ENCODE measurements around the gene ZRANB3. TPM values are rescaled to one million over a fixed set of nuclear protein-coding genes. Genes with fewer than 3 reads are reported as not detected.
"Not testable (repeated sequence)": the region's sequence is repeated elsewhere in the genome, so short reads cannot be mapped to it uniquely, and the experiment has no call there.

Gene ZRANB3
- total and polyA plus RNA-seq, 7 experiments from 2014 or later, result 4.7 to 7.4 (median 5.6) TPM

DNA sequence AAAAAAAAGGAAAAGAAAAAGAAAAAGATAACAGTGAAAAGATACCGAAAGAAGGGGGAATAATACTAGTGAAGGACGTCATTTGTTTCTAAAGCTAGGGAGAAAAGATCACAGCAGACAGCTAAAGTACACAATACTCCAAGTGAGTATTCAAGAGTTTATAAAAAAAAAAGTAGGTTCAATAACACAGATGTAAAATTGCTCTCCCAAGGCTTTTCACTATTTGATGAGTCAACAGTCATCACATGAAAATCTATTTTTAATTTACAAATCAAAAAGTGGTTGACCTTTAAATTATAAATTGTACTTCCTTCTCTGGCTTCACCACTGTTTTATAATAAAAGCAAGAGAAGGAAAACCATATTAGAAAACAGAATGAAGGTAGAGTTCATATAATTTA is 144.0 kb downstream of the ZRANB3 start:
- Mint-ChIP-seq H3K4me3 (no peak overlapping the region), H3K27me3 (no peaks in the 10 kb centered on the region), H3K4me1 (no peaks in the 10 kb centered on the region), H3K36me3 (peaks cover 2 to 76% (median 60%) of the 10 kb centered on the region in 5 donors), H3K27ac (no peak overlapping the region), H3K9me3 (peaks cover 3 to 81% (median 37%) of the 10 kb centered on the region in 11 donors)
- DNase-seq, result no peak
- ChIA-PET POLR2A (no interaction called here), CTCF (no interaction called here)
- Histone ChIP-seq H3K27ac (ENCODE audit: low read depth, low read length) (no peak overlapping the region), H3K4me3 (ENCODE audit: low read length) (no peak overlapping the region), H3K27me3 (ENCODE audit: control insufficient read depth in 2 of 2, insufficient read depth in 2 of 2, low read length in 2 of 2) (no peaks in the 10 kb centered on the region), H3K9me3 (ENCODE audit: control insufficient read depth in 2 of 3, low read length in 3 of 3) (no peaks in the 10 kb centered on the region), H3K4me1 (ENCODE audit: control insufficient read depth in 2 of 2, insufficient read depth in 2 of 2, low read length in 2 of 2) (no peaks in the 10 kb centered on the region), H3K36me3 (ENCODE audit: control insufficient read depth in 2 of 3, insufficient read depth in 3 of 3, low read length in 3 of 3) (peaks cover 0 to 3% (median 0%) of the 10 kb centered on the region in 3 experiments)
- ATAC-seq, result no peak
- intact Hi-C loops (cut with micrococcal nuclease), result no loop called here

DNA sequence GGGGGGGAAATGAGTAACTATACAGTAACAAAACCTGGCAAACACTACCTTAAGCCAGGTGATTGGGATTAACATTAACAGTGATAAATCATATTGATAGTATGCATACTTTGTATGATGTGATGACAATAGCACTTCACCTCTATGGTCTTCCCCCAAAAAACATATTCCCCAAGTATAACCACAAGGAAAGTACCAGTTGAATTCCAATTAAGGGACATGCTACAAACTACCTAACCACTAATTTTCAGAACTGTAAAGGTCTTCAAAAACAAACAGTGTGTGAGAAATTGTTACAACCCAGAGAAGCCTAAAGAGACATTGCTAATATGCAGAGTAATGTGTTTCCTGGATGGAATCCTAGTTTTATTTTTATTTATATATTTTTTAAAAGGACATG is 152.4 kb downstream of the ZRANB3 start:
- peaks cover 0 to 1% (median 0%) of the 10 kb centered on the region in 7 donors for H3K4me1 Mint-ChIP-seq
- H3K4me3 Mint-ChIP-seq, result no peak overlapping the region
- H3K9me3 ChIP-seq (ENCODE audit: control insufficient read depth in 2 of 3, low read length in 3 of 3), result peaks cover 0 to 9% (median 0%) of the 10 kb centered on the region in 3 experiments
- no peaks in the 10 kb centered on the region for H3K4me1 ChIP-seq (ENCODE audit: control insufficient read depth in 2 of 2, insufficient read depth in 2 of 2, low read length in 2 of 2)
- no peak overlapping the region for H3K27ac Mint-ChIP-seq
- DNase-seq (no peak), ATAC-seq (no peak)
- no peaks in the 10 kb centered on the region for H3K27me3 Mint-ChIP-seq
- H3K27ac ChIP-seq (ENCODE audit: low read depth, low read length), result no peak overlapping the region
- peaks cover 17 to 79% (median 37%) of the 10 kb centered on the region in 11 donors for H3K9me3 Mint-ChIP-seq
- CTCF ChIA-PET, result no interaction called here
- H3K4me3 ChIP-seq (ENCODE audit: low read length), result no peak overlapping the region
- H3K36me3 Mint-ChIP-seq, result peaks cover 0 to 65% (median 54%) of the 10 kb centered on the region in 5 donors
- H3K27me3 ChIP-seq (ENCODE audit: control insufficient read depth in 2 of 2, insufficient read depth in 2 of 2, low read length in 2 of 2), result no peaks in the 10 kb centered on the region
- intact Hi-C loops (cut with micrococcal nuclease), result no loop called here
- no peaks in the 10 kb centered on the region for H3K36me3 ChIP-seq (ENCODE audit: control insufficient read depth in 2 of 3, insufficient read depth in 3 of 3, low read length in 3 of 3)
- POLR2A ChIA-PET, result no interaction called here

- DNase-seq (no peak), ATAC-seq (no peak)
- peaks cover 0 to 3% (median 0%) of the 10 kb centered on the region in 7 donors for H3K4me1 Mint-ChIP-seq
- ChIA-PET CTCF (no interaction called here), POLR2A (no interaction called here)
- H3K36me3 ChIP-seq (ENCODE audit: control insufficient read depth in 2 of 3, insufficient read depth in 3 of 3, low read length in 3 of 3), result no peaks in the 10 kb centered on the region
- no peak overlapping the region for H3K4me3 ChIP-seq (ENCODE audit: low read length)
- H3K27me3 ChIP-seq (ENCODE audit: control insufficient read depth in 2 of 2, insufficient read depth in 2 of 2, low read length in 2 of 2), result no peaks in the 10 kb centered on the region
- no peaks in the 10 kb centered on the region for H3K27me3 Mint-ChIP-seq
- no peak overlapping the region for H3K4me3 Mint-ChIP-seq
- peaks cover 0 to 52% (median 19%) of the 10 kb centered on the region in 11 donors for H3K9me3 Mint-ChIP-seq
- peaks cover 2 to 44% (median 31%) of the 10 kb centered on the region in 5 donors for H3K36me3 Mint-ChIP-seq
- no peak overlapping the region for H3K27ac ChIP-seq (ENCODE audit: low read depth, low read length)
- H3K27ac Mint-ChIP-seq, result no peak overlapping the region
- H3K9me3 ChIP-seq (ENCODE audit: control insufficient read depth in 2 of 3, low read length in 3 of 3), result no peaks in the 10 kb centered on the region
- H3K4me1 ChIP-seq (ENCODE audit: control insufficient read depth in 2 of 2, insufficient read depth in 2 of 2, low read length in 2 of 2), result no peaks in the 10 kb centered on the region
- intact Hi-C loops (cut with micrococcal nuclease), result no loop called here
Observed at GRCh38 chr2:135373702-135374101, 157.3 kb downstream of the ZRANB3 start.

GRCh38 chr2:135349941-135350340 is 181.1 kb downstream of the ZRANB3 start:
- CTCF ChIA-PET, result no interaction called here
- no peak for DNase-seq

GRCh38 chr2:135348096-135348704 is 182.8 kb downstream of the ZRANB3 start:
- DNase-seq; ATAC-seq; H3K4me3 Mint-ChIP-seq; CTCF ChIA-PET; H3K4me1 ChIP-seq (ENCODE audit: control insufficient read depth in 2 of 2, insufficient read depth in 2 of 2, low read length in 2 of 2); H3K4me3 ChIP-seq (ENCODE audit: low read length); H3K27me3 Mint-ChIP-seq; intact Hi-C loops (cut with micrococcal nuclease); H3K36me3 ChIP-seq (ENCODE audit: control insufficient read depth in 2 of 3, insufficient read depth in 3 of 3, low read length in 3 of 3); H3K27me3 ChIP-seq (ENCODE audit: control insufficient read depth in 2 of 2, insufficient read depth in 2 of 2, low read length in 2 of 2); H3K9me3 ChIP-seq (ENCODE audit: control insufficient read depth in 2 of 3, low read length in 3 of 3); H3K4me1 Mint-ChIP-seq; H3K27ac ChIP-seq (ENCODE audit: low read depth, low read length); POLR2A ChIA-PET; H3K27ac Mint-ChIP-seq: not testable (repeated sequence)
- Mint-ChIP-seq H3K36me3 (peaks cover 8 to 45% (median 42%) of the 10 kb centered on the region in 5 donors), H3K9me3 (peaks cover 4 to 37% (median 26%) of the 10 kb centered on the region in 11 donors)

More at GRCh38 chr2:135349941-135350340, 181.1 kb downstream of the ZRANB3 start:
- H3K9me3 ChIP-seq (ENCODE audit: control insufficient read depth in 2 of 3, low read length in 3 of 3), result peaks cover 0 to 5% (median 0%) of the 10 kb centered on the region in 3 experiments
- no peak overlapping the region for H3K27ac Mint-ChIP-seq
- H3K4me3 ChIP-seq (ENCODE audit: low read length), result no peak overlapping the region
- no peaks in the 10 kb centered on the region for H3K4me1 Mint-ChIP-seq
- H3K4me3 Mint-ChIP-seq, result no peak overlapping the region
- no peaks in the 10 kb centered on the region for H3K4me1 ChIP-seq (ENCODE audit: control insufficient read depth in 2 of 2, insufficient read depth in 2 of 2, low read length in 2 of 2)
- no peak overlapping the region for H3K27ac ChIP-seq (ENCODE audit: low read depth, low read length)
- H3K9me3 Mint-ChIP-seq, result peaks cover 4 to 37% (median 26%) of the 10 kb centered on the region in 11 donors
- intact Hi-C loops (cut with micrococcal nuclease), result no loop called here
- H3K27me3 Mint-ChIP-seq, result no peaks in the 10 kb centered on the region
- peaks cover 8 to 38% (median 31%) of the 10 kb centered on the region in 5 donors for H3K36me3 Mint-ChIP-seq
- POLR2A ChIA-PET, result no interaction called here
- no peaks in the 10 kb centered on the region for H3K36me3 ChIP-seq (ENCODE audit: control insufficient read depth in 2 of 3, insufficient read depth in 3 of 3, low read length in 3 of 3)
- no peaks in the 10 kb centered on the region for H3K27me3 ChIP-seq (ENCODE audit: control insufficient read depth in 2 of 2, insufficient read depth in 2 of 2, low read length in 2 of 2)
- ATAC-seq, result no peak

DNA sequence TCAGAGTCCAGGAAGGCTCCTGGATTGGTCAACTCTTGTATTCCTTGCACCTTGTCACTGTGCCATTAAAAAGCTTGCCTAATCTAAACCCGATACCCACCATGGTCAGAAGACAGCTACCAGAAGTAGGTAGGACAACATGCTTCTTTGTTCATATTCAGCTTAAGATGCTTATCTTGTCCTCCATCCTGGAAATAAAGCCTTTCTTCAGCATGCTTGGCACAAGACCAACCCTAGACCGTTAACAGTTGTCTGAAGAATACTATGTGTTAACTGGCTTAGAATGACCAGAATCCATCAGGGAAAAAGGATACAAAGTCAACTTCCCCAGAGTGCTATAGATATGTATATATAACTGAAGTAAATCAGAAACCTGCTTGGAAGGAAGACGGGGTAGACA is 193.9 kb downstream of the ZRANB3 start:
- intact Hi-C loops (cut with micrococcal nuclease), result no loop called here
- Histone ChIP-seq H3K27me3 (ENCODE audit: control insufficient read depth in 2 of 2, insufficient read depth in 2 of 2, low read length in 2 of 2) (no peaks in the 10 kb centered on the region), H3K27ac (ENCODE audit: low read depth, low read length) (no peak overlapping the region), H3K36me3 (ENCODE audit: control insufficient read depth in 2 of 3, insufficient read depth in 3 of 3, low read length in 3 of 3) (no peaks in the 10 kb centered on the region), H3K4me1 (ENCODE audit: control insufficient read depth in 2 of 2, insufficient read depth in 2 of 2, low read length in 2 of 2) (no peaks in the 10 kb centered on the region), H3K9me3 (ENCODE audit: control insufficient read depth in 2 of 3, low read length in 3 of 3) (no peaks in the 10 kb centered on the region), H3K4me3 (ENCODE audit: low read length) (no peak overlapping the region)
- Mint-ChIP-seq H3K4me1 (no peaks in the 10 kb centered on the region), H3K36me3 (peaks cover 2 to 43% (median 39%) of the 10 kb centered on the region in 5 donors), H3K27me3 (no peaks in the 10 kb centered on the region), H3K27ac (no peak overlapping the region), H3K4me3 (no peak overlapping the region), H3K9me3 (peaks cover 3 to 32% (median 14%) of the 10 kb centered on the region in 11 donors)
- ATAC-seq (no peak), DNase-seq (no peak)
- ChIA-PET CTCF (no interaction called here), POLR2A (no interaction called here)

DNA sequence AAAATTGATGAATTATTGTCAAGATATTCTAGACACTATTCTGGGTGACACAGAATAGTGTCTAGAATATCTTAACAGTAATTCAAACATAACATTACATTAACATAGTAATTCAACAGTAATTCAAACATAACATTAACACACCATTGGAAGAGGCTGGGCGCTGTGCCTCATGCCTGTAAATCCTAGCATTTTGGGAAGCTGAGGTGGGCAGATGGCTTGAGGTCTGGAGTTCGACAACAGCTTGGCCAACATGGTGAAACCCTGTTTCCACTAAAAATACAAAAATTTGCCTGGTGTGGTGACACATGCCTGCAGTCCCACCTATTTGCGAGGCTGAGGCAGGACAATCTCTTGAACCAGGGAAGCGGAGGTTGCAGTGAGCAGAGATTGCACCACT is 195.8 kb downstream of the ZRANB3 start:
- H3K4me1 ChIP-seq (ENCODE audit: control insufficient read depth in 2 of 2, insufficient read depth in 2 of 2, low read length in 2 of 2), result no peaks in the 10 kb centered on the region
- H3K27me3 ChIP-seq (ENCODE audit: control insufficient read depth in 2 of 2, insufficient read depth in 2 of 2, low read length in 2 of 2), result no peaks in the 10 kb centered on the region
- no peak overlapping the region for H3K4me3 Mint-ChIP-seq
- POLR2A ChIA-PET, result no interaction called here
- H3K27ac ChIP-seq (ENCODE audit: low read depth, low read length), result no peak overlapping the region
- H3K4me3 ChIP-seq (ENCODE audit: low read length), result no peak overlapping the region
- no peak for ATAC-seq
- H3K27ac Mint-ChIP-seq, result no peak overlapping the region
- CTCF ChIA-PET, result no interaction called here
- no peak for DNase-seq
- no peaks in the 10 kb centered on the region for H3K9me3 ChIP-seq (ENCODE audit: control insufficient read depth in 2 of 3, low read length in 3 of 3)
- peaks cover 8 to 38% (median 25%) of the 10 kb centered on the region in 11 donors for H3K9me3 Mint-ChIP-seq
- intact Hi-C loops (cut with micrococcal nuclease), result no loop called here
- H3K36me3 Mint-ChIP-seq, result peaks cover 0 to 46% (median 31%) of the 10 kb centered on the region in 5 donors
- H3K36me3 ChIP-seq (ENCODE audit: control insufficient read depth in 2 of 3, insufficient read depth in 3 of 3, low read length in 3 of 3), result no peaks in the 10 kb centered on the region
- no peaks in the 10 kb centered on the region for H3K4me1 Mint-ChIP-seq
- H3K27me3 Mint-ChIP-seq, result no peaks in the 10 kb centered on the region

All from naive thymus-derived CD4-positive, alpha-beta T cell (primary cell).